Central memory CD8-positive, alpha-beta T cell (primary cell): ENCODE data around the gene ARHGDIB.

Source experiments
- ATAC-seq: fragments of 150-1000 bp; cut with Tn5 transposase; replicated peaks from 2 replicates; pipeline ENCODE4 v1.10.0; 2022; ENCODE audit warnings: mild to moderate bottlenecking, moderate FRiP score, moderate number of reproducible peaks; ENCODE audit not compliant: poor library complexity, severe bottlenecking; ENCODE audit errors: extremely low read depth
- DNase-seq, 2 donors: peaks; one replicate each; pipeline ENCODE4 v3.0.0; 2021; ENCODE audit warnings: low spot score in 2 of 2
- H3K27ac Mint-ChIP-seq: one replicate; pipeline ENCODE4 v1.8.0; 2022; ENCODE audit warnings: low read depth, mild to moderate bottlenecking, moderate library complexity, mixed read lengths
- H3K27me3 Mint-ChIP-seq: one replicate; pipeline ENCODE4 v1.8.0; 2022; ENCODE audit warnings: mixed read lengths
- H3K36me3 Mint-ChIP-seq: one replicate; pipeline ENCODE4 v1.8.0; 2022; ENCODE audit warnings: mild to moderate bottlenecking, moderate library complexity, mixed read lengths; ENCODE audit not compliant: insufficient read depth
- H3K4me1 Mint-ChIP-seq: one replicate; pipeline ENCODE4 v1.8.0; 2022; ENCODE audit warnings: mixed read lengths
- H3K4me3 Mint-ChIP-seq: one replicate; pipeline ENCODE4 v1.8.0; 2022; ENCODE audit warnings: mild to moderate bottlenecking, moderate library complexity, mixed read lengths
- H3K9me3 Mint-ChIP-seq: one replicate; pipeline ENCODE4 v1.8.0; 2022; ENCODE audit warnings: mixed read lengths

Gene ARHGDIB

DNA sequence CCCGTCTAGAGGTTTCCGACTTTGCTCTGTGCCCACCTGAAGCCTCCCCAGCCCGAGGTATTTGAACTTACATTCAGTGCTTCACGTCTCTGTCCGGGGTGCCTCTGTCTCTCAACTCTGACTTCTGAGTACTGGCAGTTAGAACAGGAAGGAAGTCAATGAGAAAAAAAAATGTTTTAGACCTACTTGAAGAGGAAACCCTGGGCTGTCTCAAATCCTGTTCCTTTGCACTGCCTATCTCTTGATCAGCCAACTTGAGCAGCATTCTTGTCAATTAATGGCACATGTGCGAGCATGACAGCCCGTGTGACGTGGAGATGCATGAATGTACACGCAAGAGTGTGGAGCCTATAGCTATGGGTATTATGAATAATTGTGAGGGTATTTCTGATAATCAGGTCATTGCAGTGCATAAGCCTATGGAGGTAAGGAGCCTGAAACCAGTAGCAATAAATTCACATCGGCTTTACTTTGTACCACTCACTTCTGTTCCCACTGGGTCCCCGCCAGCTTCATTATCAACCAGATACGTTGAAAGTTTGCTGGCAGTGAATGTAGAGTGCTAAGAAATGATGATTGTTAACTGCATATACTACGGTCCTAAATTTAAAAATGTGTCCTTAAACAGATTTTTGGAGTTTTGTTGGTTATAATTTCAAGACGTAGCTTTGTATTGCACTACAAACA is at the start of gene ARHGDIB:
ARHGDIB (minus strand) TSS at position 136 of the 687 bp plus-strand sequence. CDS start 10,889 bp downstream, outside the sequence.
- ATAC-seq (peak; percentile 83), DNase-seq (peak; percentile 53 to 86)
- H3K4me1 Mint-ChIP-seq = peaks cover 73% of the 10 kb centered on the region
- H3K9me3 Mint-ChIP-seq = no peaks in the 10 kb centered on the region
- no peaks in the 10 kb centered on the region for H3K27me3 Mint-ChIP-seq
- peak within 1 kb of the TSS; percentile 100 for H3K27ac Mint-ChIP-seq
- peaks cover 44% of the 10 kb centered on the region for H3K36me3 Mint-ChIP-seq
- peak within 1 kb of the TSS; percentile 99 for H3K4me3 Mint-ChIP-seq

DNA sequence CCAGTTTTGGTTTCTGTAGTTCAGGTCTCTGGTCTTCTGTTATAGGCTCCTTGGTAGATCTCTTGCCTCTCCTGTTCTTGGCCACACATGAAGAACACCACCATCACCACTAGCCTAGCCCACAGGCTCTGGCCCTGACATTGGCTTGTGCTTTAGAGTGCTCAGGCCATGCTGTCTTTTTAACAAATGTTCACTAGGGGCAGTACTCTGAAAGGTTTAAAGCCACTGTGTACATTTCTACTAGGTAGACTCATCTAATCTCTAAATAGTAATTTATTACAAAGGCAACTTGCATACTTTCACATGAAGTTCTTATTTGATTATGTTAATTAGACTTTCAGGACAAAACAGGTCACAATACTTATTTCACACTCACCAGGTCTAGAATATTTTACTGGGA is 49.8 kb upstream of the ARHGDIB start:
- ATAC-seq (no peak), DNase-seq (no peak)
- Mint-ChIP-seq H3K4me3 (no peak overlapping the region), H3K4me1 (no peaks in the 10 kb centered on the region), H3K27ac (no peak overlapping the region), H3K36me3 (no peaks in the 10 kb centered on the region), H3K27me3 (peaks cover 36% of the 10 kb centered on the region), H3K9me3 (no peaks in the 10 kb centered on the region)

DNA sequence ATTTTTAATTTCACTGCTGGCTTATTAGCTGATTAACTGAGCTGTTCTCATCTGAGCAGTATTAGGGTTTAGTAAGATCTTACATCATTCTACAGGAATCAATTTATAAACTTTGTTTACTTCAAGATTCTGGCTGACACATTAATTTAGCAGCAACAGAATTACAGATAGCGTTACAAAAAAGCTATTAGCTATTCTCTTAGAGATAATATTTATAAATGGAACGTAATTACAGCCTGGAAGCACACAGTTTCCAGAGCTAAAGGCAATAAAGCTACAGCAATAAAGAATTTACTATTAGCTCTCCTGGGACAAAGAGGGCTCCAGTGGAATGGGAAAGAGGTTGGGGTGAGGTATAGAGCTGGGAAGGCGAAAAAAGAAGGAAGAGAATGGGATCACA is 46.1 kb upstream of the ARHGDIB start:
- Mint-ChIP-seq H3K36me3 (no peaks in the 10 kb centered on the region), H3K9me3 (no peaks in the 10 kb centered on the region), H3K27me3 (peaks cover 68% of the 10 kb centered on the region), H3K4me3 (no peak overlapping the region), H3K4me1 (no peaks in the 10 kb centered on the region), H3K27ac (no peak overlapping the region)
- ATAC-seq (no peak), DNase-seq (no peak)

DNA sequence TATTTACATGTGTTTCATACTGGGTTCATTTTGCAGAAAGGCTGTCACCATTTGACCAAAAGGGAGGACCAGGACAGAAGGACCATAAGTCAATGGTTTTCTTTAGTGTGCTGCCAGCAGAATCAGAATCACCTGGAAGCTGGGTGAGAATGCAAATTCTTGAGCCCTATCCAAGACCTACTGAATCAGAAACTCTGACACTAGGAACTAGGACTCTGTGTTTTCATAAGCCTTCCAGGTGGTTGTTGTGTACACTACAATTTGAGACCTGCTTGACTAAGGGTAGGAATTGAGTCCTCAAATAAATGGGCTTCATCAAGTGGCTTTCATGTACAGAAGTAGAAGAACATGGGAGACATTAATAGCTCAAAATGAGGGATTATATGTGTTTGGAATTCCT is 43.7 kb upstream of the ARHGDIB start:
- no peak overlapping the region for H3K4me3 Mint-ChIP-seq
- no peak overlapping the region for H3K27ac Mint-ChIP-seq
- no peaks in the 10 kb centered on the region for H3K4me1 Mint-ChIP-seq
- DNase-seq = no peak
- no peak for ATAC-seq
- no peaks in the 10 kb centered on the region for H3K9me3 Mint-ChIP-seq
- peaks cover 71% of the 10 kb centered on the region for H3K27me3 Mint-ChIP-seq
- no peaks in the 10 kb centered on the region for H3K36me3 Mint-ChIP-seq

DNA sequence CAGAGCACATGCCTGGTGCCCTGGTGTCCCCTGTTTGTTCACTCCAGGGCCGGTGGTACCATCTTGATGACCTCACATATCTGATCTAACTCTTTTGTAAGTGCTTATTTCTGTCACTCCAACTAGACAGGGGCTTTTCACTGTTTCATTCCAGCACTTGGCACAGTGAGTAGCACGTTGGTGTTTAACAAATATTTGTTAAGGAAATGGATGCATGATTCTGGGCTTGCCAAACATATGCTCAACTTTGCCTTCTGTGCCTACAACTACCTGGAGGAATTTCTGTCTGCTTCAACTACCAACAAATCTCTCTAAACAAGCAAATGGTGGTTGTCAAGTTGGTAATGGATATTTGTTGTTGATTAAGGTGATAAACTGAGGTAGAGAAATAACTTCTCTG is 43.0 kb upstream of the ARHGDIB start:
- H3K27me3 Mint-ChIP-seq = peaks cover 66% of the 10 kb centered on the region
- H3K27ac Mint-ChIP-seq = no peak overlapping the region
- no peak overlapping the region for H3K4me3 Mint-ChIP-seq

DNA sequence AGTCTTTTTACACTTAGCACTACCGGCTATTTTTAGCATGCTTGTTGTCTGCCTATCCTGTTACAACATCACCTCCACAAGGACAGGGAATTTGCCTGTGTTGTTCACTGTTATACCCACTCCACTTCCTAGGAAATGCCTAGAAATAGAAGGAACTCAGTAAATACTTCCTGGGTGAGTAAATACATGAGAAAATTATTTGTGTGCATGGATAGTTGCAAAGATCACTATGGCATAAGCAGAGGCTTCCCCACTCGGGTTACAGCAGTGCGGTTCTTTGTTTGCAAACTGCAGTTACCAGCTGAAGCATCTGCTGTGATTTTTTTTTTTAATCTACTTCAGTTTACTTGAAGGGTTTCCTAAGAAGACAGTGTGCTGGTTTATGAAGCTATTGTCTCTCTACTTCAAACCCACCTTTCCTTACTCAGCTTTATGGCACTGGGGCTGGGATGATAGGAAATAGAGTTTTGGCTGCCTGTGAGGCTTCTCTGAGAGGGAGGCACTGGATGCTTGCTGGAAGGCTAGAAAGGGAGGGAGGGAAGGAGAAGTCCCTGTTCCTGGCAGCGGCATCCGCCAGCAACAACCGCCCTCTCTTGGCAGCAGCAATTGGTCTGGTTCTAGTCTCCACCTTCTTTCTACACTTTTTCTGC is 40.5 kb upstream of the ARHGDIB start:
- ATAC-seq (no peak), DNase-seq (no peak)
- H3K27ac Mint-ChIP-seq = no peak overlapping the region
- no peaks in the 10 kb centered on the region for H3K9me3 Mint-ChIP-seq
- no peaks in the 10 kb centered on the region for H3K36me3 Mint-ChIP-seq
- H3K4me3 Mint-ChIP-seq = no peak overlapping the region
- peaks cover 62% of the 10 kb centered on the region for H3K27me3 Mint-ChIP-seq
- no peaks in the 10 kb centered on the region for H3K4me1 Mint-ChIP-seq

More for the DNA sequence above, 43.0 kb upstream of the ARHGDIB start:
- H3K4me1 Mint-ChIP-seq = no peaks in the 10 kb centered on the region
- ATAC-seq = no peak
- H3K36me3 Mint-ChIP-seq = no peaks in the 10 kb centered on the region
- DNase-seq = no peak
- no peaks in the 10 kb centered on the region for H3K9me3 Mint-ChIP-seq

DNA sequence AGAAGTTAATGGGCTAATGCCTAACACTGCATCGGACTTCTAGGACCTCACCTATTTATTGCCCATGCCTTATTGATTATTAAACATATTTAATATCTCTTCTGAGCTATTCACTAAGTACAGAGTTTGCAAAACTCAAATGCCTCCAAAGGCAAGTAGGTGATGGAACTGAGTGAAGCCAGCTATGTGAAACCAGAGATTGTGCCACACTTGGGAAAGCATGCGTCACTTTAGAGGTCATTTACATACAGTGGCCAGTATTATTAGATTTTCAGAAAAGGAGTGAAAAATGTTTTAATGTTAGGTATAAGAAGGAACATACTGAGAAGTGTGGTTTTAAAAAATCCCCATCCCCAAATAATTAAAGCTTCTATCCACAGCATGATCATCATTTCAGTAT is 39.2 kb upstream of the ARHGDIB start:
- Mint-ChIP-seq H3K4me1 (peaks cover under 1% of the 10 kb centered on the region), H3K36me3 (no peaks in the 10 kb centered on the region), H3K27me3 (peaks cover 49% of the 10 kb centered on the region), H3K27ac (no peak overlapping the region), H3K9me3 (no peaks in the 10 kb centered on the region), H3K4me3 (no peak overlapping the region)
- ATAC-seq (no peak), DNase-seq (no peak)

DNA sequence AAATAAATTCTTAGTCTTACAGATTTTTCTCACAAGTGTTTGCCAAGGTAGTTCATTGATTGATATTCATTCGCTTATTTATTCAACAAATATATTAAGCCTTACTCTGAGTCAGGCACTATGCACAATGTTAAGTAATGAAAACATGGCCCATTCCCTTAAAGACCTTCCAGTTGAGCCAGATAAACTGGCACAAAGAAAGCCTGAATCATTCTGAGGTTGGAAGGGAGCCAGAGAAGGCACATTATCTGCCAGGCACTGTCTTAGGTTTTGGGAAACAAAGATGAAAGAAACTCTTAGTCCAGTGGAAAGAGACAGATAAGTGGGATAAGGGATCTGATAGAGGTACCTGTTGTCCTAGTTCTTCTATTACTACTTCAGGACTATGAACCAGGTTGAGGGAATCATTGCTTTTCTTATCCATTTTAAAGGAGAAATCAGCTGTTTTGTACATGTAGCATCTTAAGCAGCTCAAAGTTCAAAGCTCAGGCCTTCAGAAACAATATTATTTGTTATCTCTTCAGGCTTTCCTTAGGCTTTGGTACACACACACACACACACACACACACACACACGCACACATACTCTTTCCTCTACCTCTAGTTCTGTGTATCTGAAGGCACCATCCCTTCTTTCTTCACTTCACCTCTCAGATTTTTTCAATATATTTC is 38.4 kb upstream of the ARHGDIB start:
- Mint-ChIP-seq H3K4me1 (peaks cover 6% of the 10 kb centered on the region), H3K27ac (no peak overlapping the region), H3K36me3 (no peaks in the 10 kb centered on the region), H3K27me3 (peaks cover 42% of the 10 kb centered on the region), H3K4me3 (no peak overlapping the region), H3K9me3 (no peaks in the 10 kb centered on the region)
- DNase-seq (no peak), ATAC-seq (no peak)

DNA sequence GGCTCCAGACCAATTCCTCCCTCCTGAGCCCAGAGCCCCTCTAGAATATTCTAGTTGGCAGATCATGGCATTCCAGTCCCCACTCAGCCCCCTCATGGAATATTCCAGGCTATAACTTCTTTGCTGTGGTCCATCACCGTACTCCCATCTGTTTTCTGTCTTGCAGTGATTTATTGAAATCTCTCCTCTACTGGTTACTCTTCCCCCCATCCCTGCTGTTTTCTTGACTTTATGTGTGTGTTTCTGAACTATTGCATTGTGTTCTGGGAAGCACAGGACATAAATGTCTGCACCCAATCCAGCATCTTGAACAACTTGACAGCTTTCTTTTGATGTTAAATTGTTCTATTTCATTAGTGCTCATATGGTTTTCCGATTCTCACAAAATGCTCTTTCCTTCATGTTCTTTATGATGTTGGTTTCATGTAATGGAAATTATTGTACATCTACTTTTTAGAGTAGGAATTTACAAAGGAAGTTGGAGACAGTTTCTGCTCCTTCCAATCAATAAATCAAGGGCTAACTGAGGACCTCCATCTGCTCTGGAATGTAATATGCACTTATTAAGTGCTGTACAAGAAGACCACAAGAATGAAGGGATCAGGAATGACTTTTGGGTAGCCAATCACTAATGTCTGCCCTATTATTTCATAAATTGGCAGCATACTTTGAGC is 37.8 kb upstream of the ARHGDIB start:
- no peak for ATAC-seq

DNA sequence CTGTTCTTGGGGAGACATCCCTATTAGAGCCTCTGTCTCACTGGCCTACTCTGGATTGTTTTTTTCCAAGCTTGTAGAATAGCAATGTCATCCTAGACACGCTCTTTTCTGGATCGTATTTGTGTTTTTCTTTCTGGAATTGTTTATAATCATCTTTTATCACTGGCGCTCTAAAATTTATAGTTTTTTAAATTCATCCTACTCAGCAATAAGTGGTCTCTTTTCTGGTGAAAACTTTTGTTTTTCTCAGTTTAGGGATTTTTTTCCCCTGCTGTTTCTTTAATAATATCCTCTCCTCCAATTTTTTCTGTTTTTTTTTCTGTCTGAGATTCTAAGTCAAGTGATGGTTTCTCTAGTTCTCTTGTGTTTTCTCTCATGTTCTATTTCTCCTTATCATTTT is 36.6 kb upstream of the ARHGDIB start:
- Mint-ChIP-seq H3K4me3 (no peak overlapping the region), H3K9me3 (no peaks in the 10 kb centered on the region), H3K27me3 (peaks cover 25% of the 10 kb centered on the region), H3K27ac (no peak overlapping the region), H3K36me3 (no peaks in the 10 kb centered on the region), H3K4me1 (peaks cover 18% of the 10 kb centered on the region)
- DNase-seq (no peak), ATAC-seq (no peak)

More for the DNA sequence above, 37.8 kb upstream of the ARHGDIB start:
- no peak for DNase-seq
- Mint-ChIP-seq H3K4me3 (no peak overlapping the region), H3K4me1 (peaks cover 12% of the 10 kb centered on the region), H3K27ac (no peak overlapping the region), H3K36me3 (no peaks in the 10 kb centered on the region), H3K9me3 (no peaks in the 10 kb centered on the region), H3K27me3 (peaks cover 35% of the 10 kb centered on the region)

DNA sequence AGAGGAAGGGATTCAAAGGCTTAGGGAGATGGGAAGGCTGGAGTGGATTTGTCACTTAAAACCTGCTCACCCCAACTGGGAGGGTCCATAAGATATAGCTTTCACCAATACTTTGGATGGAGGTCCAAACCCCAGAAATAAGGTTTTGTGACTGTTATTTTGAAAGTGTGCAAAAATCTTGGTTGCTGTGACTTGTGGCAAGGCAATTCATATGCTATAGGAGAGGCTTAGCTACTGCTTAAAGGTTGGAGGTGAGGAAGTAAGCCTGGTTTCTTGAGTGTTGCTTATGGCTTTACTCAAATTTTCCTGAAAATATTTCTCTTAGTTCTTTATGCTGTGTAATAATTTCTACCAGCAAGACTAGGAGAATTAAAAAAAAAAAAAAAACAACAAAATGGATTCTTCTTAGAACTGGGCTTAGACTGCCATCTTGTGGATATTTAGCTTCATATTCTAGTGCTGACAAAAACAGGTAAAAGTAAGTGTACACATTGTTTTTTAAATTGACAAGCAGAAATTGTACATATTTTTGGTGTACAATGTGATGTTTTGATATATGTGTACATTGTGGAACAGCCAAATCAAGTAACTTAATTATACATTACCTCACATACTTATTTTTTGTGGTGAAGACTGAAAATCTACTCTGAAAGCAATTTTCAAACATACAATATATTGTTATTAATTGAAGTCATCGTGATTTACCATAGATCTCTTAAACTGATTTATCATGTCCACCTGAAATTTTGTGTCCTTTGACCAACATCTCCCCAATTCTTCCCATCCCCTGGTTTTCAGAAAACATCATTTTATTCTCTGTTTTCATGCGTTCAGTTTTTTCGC is 34.4 kb upstream of the ARHGDIB start:
- Mint-ChIP-seq H3K4me3 (no peak overlapping the region), H3K9me3 (no peaks in the 10 kb centered on the region), H3K36me3 (no peaks in the 10 kb centered on the region), H3K4me1 (peaks cover 18% of the 10 kb centered on the region), H3K27ac (no peak overlapping the region), H3K27me3 (peaks cover 19% of the 10 kb centered on the region)
- no peak for DNase-seq
- peak; percentile 62 for ATAC-seq

DNA sequence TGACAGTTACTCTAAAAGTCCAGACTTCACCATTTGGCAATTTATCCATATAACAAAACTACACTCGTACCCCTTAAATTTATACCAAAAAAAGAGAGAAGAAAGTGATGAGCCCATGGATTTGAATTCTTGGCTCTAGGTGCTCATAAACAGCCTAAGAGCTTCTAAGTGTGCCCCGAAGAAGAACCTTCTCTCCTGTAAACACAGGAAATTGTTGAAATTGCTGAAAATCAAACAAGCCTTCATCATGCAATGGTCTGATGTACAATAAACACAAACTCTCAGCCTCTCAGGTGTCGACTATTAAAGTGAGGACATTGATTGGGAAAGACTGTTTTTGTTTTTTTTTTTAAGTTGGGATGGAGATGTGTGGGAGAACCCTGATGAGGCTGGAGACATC is 33.2 kb upstream of the ARHGDIB start:
- no peak for DNase-seq
- ATAC-seq = no peak
- Mint-ChIP-seq H3K27ac (peak overlapping the region; percentile 52), H3K4me1 (peaks cover 23% of the 10 kb centered on the region), H3K36me3 (no peaks in the 10 kb centered on the region), H3K9me3 (no peaks in the 10 kb centered on the region), H3K27me3 (peaks cover 19% of the 10 kb centered on the region), H3K4me3 (no peak overlapping the region)
